Subcutaneous adipose tissue (tissue), 4 donors: ENCODE measurements around the gene SUV39H1. TPM values are rescaled to one million over a fixed set of nuclear protein-coding genes. Genes with fewer than 3 reads are reported as not detected.

Source experiments
- total RNA-seq, 4 donors: library from RNA; depleted of rRNA; stranded (reverse); fragments of >200 nt; gene quantifications; one replicate each; pipeline ENCODE4 v1.1.0, GENCODE V29; 2016
- TF ChIP-seq, protein P1 (sequence below): fragments of 450-650 bp; IDR thresholded peaks from one replicate; pipeline ENCODE4 v1.5.1; 2016; ENCODE audit warnings: low read depth, mild to moderate bottlenecking, control low read depth, antibody characterized with exemption, moderate library complexity

Gene SUV39H1
- total RNA-seq, 4 donors from 2014 or later, result 2.7 to 15.4 (median 6.0) TPM

DNA sequence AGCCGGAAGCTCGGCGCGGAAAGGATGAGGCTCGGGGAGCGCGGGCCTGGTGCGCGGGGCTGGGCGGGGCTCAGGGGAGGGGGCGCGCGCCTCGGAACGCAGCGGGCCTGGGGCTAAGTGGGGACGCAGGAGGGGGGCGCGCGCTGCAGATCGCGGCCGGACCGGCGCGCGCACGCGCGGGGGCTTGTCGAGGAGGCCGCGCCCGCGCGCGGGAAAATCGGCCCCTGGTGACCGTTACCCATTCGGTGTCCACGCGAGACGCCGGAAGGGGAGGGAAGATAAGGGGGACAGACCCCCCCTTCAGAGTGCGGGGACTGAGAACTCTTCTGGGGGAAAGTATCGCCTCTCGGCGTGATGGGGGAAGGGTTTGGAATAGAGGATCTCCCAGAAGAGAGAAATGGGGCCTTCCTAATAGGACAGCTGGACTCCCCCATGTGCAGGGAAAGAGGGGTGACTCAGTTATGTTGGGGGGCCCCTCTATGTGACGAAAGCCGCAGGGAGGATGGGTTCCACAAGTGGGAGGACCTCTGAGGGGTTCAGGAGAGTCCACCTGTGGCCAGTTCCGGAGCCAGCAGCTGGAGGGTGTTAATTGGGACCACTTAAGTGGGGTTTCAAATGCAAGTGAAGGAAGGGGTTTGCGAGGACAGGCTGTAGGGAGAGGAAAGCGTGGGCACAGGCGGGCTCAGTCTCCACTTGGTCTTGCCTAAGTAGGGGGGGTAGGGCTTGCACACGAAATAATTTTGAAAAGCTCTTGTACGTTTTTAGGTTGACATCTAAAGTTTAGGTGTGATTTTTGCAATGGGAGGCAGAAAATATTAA is 584 bp downstream of the SUV39H1 start:
- TF ChIP-seq, protein P1, sequence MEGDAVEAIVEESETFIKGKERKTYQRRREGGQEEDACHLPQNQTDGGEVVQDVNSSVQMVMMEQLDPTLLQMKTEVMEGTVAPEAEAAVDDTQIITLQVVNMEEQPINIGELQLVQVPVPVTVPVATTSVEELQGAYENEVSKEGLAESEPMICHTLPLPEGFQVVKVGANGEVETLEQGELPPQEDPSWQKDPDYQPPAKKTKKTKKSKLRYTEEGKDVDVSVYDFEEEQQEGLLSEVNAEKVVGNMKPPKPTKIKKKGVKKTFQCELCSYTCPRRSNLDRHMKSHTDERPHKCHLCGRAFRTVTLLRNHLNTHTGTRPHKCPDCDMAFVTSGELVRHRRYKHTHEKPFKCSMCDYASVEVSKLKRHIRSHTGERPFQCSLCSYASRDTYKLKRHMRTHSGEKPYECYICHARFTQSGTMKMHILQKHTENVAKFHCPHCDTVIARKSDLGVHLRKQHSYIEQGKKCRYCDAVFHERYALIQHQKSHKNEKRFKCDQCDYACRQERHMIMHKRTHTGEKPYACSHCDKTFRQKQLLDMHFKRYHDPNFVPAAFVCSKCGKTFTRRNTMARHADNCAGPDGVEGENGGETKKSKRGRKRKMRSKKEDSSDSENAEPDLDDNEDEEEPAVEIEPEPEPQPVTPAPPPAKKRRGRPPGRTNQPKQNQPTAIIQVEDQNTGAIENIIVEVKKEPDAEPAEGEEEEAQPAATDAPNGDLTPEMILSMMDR, result no peak

- TF ChIP-seq, protein P1, result no peak
These were observed 1.8 kb downstream of the SUV39H1 start for GRCh38 chrX:48698306-48698705.

- TF ChIP-seq, protein P1, result no peak
These were observed 3.7 kb downstream of the SUV39H1 start for GRCh38 chrX:48700246-48700645.

DNA sequence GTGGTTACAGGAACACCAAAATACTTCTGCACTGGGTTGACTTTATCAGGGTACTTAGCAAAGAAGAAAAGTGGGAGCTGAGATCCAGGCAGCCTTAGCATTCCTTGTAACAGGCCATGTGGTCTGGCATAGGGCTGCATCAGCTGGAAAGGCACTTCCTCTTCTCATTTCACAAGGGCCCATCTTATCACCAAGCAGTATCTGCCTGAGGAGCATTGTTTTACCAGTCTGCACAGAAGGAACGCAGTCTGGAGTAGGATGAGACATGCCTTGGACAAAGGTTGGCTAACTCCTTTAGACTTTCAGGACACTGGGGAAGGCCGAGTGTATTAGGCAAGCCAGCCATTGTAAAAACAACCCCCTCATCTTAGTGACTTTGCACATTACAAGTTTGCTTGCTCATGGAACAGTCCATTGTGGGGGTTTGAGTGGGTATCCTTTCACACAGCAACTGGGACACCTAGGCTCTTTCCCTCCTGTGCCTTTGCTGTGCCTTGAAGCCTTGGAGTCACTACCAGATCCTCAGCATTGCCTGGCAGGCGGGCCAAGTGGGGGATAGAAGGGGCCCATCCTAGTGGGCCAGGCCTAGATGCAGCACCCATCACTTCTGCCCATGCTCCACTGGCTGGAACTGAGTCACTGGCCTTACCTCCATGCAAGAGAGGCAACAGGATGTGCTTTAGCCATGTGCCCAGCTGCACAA is 4.6 kb downstream of the SUV39H1 start:
- TF ChIP-seq, protein P1, result no peak

DNA sequence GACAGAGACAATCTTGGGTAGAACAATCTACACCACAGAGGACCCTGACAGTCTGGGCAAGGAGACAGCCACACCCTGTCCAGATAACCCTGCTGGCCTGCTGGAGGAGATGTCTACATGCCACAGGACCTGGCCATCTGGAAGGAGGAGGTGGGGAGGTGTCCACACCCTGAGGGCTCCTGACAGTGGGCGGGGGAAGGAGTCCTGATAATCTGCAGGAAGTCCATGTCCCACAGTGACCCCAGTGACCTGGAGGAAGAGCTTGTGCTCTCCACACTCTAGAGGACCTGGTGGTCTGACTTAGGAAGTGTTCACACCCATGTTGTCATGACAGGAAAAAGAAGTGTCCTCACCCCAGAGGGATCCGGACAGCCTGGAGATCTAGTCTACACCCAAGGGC is 5.5 kb downstream of the SUV39H1 start:
- TF ChIP-seq, protein P1, result no peak

- TF ChIP-seq, protein P1, result no peak
These were observed 6.2 kb downstream of the SUV39H1 start for GRCh38 chrX:48702716-48703115.

DNA sequence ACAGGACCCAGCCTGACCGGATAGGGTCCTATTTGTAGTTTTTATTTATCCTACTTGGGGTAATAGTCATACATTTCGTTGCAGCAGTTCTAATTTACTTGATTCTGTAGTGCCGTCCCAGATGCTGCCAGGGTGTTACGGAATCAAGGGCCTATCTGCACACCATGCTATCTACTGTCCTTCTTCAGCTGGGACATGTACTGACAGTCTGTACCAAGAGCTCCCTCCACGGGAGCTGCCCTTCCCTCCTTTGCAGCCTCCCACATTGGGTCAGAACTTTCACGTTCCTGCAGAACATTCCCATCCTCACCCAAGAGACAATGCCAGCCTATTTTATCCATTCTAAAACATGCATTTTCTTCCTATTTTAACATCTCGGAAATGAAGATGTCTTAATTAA is 6.7 kb downstream of the SUV39H1 start:
- TF ChIP-seq, protein P1, result no peak
